GM18507 (cell line): ENCODE results near the gene EVA1A.

Source experiments
- DNase-seq: peaks from one replicate; pipeline ENCODE4 v3.0.0; 2011; ENCODE audit warnings: low read depth; ENCODE audit not compliant: insufficient read length; ENCODE audit errors: extremely low spot score
- FAIRE-seq: peaks from 2 replicates; lab custom pipeline; 2011; peaks lifted over from hg19 to GRCh38; lab: Jason Lieb, UNC

EVA1A gene, protein sequence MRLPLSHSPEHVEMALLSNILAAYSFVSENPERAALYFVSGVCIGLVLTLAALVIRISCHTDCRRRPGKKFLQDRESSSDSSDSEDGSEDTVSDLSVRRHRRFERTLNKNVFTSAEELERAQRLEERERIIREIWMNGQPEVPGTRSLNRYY

DNA sequence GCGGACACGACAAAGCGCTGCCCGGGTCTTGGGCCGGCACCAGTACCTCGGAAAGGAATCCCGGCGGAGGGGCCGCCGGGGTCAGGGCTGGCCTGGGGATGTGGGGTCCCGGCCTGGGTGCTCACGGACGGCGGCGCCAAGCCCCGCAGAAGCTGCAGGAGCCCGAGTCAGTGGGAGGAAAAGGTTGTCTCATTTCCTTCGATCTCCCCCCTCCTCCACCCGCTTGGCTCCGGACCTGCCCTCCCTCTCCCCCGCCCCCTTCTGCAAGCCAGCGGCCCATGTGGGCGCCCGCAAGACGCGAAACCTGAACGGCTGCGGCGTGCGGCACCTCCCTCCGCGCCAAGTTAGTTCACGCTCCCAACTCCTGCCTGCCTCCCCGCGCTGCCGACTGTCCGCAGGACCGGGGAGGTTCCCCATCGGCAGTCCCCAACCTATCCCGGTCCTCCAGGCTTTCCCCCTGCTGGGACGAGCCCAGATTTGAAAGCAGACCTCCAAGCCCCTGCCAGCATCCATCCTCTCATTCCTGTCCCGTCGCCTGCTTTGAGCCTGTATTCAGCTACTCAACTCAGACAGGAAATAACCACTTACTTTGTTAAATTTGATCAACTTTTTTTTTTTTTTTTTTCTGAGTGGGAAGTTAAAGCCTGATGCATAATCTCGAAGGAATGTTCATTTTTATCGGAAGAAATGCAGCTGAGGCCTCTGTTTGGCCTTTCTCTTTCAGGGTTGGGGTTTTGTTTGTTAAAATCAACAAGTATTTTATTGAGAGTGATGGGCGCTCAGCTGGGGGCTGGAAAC, at the start of gene EVA1A:
Gene EVA1A (minus strand): TSS at position 172 of the 798 bp plus-strand sequence. CDS start 42,799 bp downstream, outside the sequence.
- FAIRE-seq (no peak), DNase-seq (no peak)

GRCh38 chr2:75609937-75610508, 49.3 kb upstream of the EVA1A start:
- FAIRE-seq = no peak
- no peak for DNase-seq

DNA sequence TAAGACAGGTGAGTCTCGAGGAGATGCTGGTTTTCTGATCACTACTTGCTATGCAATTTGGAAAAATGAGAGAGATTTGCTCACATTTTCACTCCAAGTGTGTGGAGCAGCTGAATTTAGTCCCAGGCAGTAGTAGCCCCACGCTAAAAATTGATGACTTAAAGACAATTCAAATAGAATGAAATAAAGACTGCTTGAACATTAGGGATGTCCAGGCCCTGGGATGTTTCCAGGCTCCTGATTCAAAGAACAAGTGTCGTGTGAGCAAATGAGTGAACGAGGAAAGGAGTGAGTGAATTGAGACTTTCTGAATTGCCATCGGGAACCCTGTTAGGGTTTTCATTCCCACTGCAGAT, 48.6 kb upstream of the EVA1A start:
- DNase-seq (no peak), FAIRE-seq (no peak)

- DNase-seq (peak; percentile 54), FAIRE-seq (no peak)
Observed at GRCh38 chr2:75608684-75609333, 48.1 kb upstream of the EVA1A start.

GRCh38 chr2:75607988-75608683, 47.4 kb upstream of the EVA1A start:
- FAIRE-seq (no peak), DNase-seq (no peak)

DNA sequence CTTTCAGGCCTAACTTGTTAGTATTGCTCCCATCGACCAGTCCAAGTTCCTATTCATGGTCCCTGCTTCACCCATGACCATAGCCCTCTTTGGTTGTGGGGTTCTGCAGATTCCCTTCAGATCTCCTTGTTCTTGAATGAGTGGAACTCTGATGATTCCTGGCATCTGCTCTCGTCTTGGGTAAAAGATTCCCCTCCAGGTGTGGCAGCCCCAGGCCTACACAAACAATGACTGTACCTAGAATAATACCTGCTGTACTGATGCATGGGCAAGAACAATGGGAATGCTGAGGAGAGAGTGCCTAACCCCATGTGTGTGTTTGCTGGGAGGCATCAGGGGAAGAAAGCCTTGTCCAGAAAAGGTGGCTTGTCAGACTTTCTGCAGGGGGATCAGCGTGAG, 46.7 kb upstream of the EVA1A start:
- no peak for FAIRE-seq
- no peak for DNase-seq

DNA sequence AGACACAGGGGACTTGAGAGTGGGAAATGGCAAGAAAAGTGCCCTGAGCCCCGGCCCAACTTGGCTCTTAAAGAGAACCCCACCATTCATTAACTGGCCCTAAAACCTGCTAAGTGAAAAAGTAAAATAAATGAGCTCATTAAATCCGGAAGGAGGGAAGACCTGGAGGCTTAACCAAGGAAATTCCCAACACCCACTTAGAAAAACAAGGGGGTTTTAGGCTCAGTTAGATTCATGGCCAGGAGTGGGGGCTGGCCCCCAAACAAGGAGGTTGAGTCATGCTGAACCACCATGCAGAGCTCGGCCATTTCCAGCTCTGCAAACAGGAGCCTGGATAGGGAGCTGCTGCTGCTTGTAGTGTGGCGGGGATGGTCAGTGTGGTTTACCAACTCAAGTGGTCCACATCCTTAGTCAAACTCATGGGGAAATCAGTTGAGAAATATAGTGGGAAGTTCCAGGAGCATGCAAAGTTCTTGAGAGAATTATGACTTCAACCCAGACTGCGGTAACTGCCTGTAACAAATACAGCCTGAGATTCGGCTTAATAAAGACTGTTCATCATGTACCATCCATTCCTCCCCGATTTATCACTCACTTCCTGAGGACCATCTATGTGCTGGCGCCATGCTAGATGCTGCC, 46.1 kb upstream of the EVA1A start:
- FAIRE-seq (no peak), DNase-seq (no peak)

- no peak for DNase-seq
Observed at GRCh38 chr2:75605770-75606529, 45.2 kb upstream of the EVA1A start.

GRCh38 chr2:75604484-75604883, 43.7 kb upstream of the EVA1A start:
- DNase-seq = no peak
- no peak for FAIRE-seq

More at GRCh38 chr2:75605770-75606529, 45.2 kb upstream of the EVA1A start:
- no peak for FAIRE-seq

DNA sequence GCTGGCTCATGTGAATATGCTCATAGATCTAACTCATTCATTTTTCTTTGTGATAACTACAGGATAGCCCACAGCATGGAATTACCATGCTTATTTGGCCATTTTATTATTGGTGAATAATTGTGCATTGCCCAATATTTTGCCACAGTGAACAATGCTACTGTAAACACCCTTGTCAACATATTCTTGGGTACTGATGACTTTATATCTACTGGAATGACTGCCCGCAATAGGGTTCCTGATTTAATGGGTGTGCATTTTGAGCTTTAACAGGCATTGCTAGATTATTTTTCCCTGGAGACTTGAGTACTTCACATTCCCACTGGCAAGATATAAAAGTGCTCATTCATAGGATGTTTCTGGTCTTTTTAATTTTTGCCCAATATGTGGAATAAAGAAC, 42.7 kb upstream of the EVA1A start:
- DNase-seq = no peak
- no peak for FAIRE-seq

GRCh38 chr2:75602724-75603342, 42.1 kb upstream of the EVA1A start:
- FAIRE-seq = no peak
- DNase-seq = no peak

DNA sequence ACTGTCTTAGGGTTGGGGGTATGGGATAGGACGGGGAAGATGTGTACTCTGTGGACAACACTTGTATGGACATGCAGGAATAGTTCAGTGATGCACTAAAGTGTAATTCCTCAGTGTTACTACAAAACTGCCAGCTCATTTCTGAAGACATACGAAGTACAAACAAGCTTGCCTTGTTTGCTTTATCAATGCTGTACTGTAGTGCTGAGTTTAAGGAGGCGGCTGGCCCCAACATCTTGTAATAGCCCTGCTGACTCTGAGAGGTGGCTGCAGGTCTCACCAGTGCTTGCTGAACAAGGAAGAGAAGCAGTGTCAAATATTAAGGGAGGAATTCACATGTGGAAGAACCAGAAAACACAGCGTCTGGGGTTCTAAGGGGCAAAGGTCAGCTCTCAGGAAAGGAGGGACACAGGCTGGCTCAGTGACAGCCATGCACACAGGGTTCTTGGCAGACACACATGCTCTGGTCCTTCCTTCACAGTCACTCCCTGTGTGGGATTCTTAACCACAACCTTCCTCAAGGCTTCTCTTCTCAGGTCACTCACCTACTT, 39.8 kb upstream of the EVA1A start:
- DNase-seq (no peak), FAIRE-seq (no peak)

DNA sequence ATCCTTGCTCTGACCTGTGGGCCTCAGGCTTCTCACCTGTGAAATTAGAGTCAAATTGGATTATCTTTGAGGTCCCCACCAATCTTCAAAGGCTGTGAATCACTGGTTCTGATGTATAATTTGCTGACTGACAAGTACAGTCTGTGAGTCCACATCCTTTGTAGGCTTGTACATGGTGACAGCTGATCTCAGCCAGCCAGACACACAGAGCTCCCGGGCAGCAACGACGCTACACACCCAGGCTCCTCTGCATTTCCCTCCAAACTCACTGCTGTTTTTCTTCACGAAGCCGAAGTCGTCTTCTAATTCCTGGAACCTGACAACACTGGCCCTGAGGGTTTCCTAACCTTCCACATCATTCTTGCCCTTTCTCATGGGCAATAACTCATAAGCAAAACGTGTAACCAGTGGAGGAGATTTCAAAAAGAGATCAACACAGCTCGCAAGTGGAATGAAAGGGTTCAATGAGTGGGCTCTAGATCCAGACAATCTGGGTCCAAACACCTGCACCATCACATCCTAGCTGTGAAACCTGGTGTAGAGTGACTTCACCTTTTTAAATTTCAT, 37.9 kb upstream of the EVA1A start:
- FAIRE-seq (no peak), DNase-seq (no peak)

GRCh38 chr2:75597949-75598348, 37.2 kb upstream of the EVA1A start:
- no peak for DNase-seq
- FAIRE-seq = no peak

GRCh38 chr2:75596784-75597183, 36.0 kb upstream of the EVA1A start:
- FAIRE-seq = no peak
- no peak for DNase-seq

GRCh38 chr2:75595541-75596395, 35.0 kb upstream of the EVA1A start:
- FAIRE-seq (no peak), DNase-seq (no peak)

DNA sequence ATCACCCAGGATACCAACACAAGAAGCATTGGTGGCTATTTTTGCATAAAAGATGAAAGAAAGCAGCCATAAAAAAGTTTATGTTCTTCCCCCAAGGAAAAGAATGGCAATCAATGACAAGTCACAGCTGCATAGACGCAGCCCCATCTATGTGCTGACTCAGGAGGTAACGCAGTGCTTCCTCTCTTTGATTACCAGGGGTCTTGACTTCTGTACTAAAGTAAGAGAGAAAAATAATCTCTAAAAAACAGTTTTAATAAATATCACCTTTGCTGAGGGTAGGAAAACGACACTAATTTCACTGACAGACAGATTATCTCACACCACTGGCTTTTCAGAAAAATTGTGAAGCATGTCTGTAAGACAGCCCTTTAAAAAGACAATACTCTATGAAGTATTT, 33.9 kb upstream of the EVA1A start:
- FAIRE-seq = no peak
- no peak for DNase-seq
